NCI-H1048 (cell line): ENCODE results near the gene SERPINE2.

Source experiments
- DNase-seq: peaks from one replicate; lab custom pipeline; 2025; lab: John Stamatoyannopoulos, UW

Gene SERPINE2, protein sequence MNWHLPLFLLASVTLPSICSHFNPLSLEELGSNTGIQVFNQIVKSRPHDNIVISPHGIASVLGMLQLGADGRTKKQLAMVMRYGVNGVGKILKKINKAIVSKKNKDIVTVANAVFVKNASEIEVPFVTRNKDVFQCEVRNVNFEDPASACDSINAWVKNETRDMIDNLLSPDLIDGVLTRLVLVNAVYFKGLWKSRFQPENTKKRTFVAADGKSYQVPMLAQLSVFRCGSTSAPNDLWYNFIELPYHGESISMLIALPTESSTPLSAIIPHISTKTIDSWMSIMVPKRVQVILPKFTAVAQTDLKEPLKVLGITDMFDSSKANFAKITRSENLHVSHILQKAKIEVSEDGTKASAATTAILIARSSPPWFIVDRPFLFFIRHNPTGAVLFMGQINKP

DNA sequence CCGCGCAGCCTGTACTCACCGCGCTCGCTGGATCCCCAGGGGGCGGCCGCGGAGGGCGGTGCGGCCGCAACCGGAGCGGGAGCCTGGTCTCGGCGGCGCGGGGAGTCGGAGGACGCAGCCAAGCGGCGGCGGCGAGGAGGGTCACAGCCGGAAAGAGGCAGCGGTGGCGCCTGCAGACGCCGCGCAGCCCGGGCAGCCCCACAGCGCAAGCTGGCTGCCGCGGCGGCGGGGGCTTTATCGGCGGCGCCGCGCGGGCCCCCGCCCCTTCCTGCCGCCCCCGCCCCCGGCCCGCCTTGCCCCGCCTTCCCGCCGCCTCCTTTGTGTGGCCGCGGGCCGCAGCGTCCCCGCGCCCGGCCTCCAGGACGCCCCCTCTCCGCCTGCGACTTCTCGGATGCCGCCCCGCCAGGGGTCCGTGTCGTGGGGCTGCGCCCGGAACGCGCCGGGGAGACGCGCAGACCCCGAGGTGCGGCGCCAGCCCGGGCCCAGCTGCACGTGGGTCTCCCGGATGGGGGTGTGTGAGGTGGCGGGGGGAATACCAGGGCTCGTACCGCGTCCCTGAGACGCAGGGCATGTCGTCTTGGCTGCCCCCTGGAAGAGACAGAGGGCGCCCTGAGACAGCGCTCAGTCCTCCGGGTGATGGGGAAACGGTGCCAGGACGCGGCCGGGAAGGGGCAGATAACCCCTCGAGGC is at the start of gene SERPINE2:
Gene SERPINE2, minus strand, starts transcription at position 207 of the 690 bp plus-strand sequence. CDS start 37,386 bp downstream, outside the sequence.
- no peak for DNase-seq

DNA sequence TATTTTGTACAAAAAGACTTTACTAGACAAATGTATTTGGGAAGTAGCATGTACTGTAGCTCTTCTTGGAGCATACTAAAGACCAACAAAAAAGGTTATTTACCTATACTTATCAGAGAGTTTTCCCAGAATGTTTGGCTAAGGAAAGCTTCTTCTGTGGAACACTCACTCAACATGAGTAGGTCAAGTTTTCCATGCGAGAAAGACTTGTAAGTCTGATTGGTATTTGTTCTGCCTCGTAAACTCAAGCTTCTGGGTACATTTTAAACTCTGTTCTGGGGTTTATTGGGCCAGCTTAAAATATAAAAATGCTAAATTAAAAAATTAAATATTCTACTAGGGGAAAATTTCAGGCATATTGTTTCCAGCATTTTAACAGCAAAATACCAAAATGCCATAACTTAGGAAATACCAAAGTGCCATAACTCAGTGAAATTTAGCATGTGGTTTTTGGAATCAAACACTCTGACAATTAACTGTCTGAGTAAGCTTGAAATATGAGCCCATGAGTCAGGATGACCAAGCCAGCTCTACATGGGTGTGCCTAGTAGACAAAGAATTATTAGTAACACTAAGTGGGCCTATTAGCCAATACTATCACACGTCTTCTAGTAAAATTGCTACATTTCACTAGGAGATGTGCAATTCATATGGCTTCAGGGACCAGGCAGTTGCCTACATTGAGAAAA is 47.3 kb upstream of the SERPINE2 start:
- DNase-seq = no peak

DNA sequence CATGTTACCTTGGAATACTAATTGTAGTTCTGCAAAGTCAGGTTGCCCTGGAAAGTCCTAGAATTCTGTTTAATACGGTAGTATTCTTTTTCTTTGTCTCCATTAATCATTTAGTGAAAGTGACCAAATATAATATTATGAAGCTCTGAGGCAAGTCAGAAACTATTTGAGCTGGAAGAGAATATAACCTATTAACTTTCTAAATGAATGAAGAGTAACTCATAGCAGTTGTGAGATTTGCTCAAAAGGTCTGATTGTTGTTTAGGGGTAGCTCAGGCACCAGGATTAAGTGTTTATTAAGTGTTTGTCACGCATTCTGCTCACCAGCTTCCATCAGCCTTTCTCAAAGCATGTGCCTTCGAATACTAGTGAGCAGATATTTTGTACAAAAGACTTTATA is 46.7 kb upstream of the SERPINE2 start:
- DNase-seq = no peak

DNA sequence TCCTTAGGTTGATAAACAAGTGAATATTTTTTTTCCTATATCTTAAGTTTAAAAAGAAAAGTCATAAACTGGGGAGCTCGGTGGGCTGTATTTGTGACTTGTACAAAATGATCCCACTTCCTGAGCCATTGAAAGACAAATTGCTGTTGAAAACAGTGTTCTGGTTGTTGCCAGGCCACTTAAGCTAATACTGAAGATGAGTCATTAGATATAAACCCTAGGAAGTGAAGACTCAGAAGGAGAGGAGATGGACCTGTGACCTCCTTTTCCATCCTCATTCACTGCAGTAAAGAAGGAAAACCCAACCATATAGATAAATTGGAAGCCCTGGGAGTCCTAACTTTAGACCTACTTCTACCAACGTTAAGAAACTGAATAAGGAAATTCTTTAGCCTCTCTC is 46.2 kb upstream of the SERPINE2 start:
- no peak for DNase-seq

DNA sequence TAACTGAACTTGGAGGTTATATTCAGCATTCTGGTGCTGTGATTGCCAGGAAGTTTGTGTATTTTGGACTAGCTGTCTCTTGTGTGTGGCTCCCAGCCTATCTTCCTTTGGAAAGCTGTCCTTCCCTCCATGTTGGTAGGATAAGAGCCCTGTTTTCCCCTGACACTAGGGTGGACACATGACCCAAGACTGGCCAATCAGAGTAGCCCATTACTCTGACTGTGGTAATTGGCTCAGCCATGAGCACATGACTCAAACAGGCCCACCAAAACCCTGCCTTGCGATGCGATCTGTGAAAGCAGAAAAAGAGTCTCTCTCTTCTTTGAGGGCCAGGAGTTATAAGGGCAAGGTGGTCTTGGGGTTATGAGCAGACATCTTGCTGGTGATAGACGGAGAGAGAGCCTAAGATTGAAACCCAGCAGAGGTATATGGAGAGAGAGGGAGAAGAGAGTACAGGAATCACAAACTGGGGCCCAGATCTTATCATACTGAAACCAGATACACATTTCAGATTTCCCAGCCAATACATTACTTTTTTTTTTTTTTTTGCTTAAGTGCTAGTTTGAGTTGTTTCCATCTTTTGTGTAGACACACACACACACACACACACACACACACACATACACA is 45.3 kb upstream of the SERPINE2 start:
- no peak for DNase-seq

DNA sequence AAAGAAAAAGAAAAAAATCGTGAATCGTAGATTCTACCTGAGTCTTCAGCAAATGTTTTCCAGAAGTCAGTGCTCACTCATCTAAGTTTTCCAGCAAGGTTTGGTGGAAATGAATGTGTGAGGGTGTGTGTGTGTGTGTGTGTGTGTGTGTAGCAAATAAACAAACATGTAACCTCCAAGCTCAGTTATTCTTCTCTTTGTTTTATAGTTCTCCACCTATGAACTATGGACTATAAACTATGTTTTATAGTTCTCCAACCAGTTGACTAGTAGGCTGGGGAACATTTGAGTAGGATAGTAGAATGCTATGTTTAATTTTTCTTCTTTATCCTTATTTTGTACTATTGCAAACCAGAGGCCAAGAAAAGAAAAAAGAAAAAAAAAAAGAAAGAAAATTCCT is 44.6 kb upstream of the SERPINE2 start:
- no peak for DNase-seq

DNA sequence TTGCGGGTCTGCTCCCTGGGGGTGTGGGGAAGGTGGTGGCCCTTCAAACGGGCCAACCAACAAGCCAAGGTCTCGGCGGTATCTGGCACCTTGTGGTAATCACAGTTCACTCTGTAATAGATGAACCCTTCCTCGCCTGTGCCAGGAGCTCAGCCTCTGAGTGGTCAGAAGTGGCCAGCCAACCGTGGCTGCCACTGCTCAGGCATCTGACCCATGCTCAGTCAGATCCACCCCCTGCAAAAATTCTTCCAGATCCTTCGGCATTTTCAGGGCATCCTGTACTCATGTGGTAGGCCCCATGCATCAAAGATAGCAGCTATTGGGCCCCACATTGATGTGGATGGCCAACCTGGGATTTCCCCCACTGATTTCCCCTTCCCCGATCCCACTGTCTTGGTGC is 39.6 kb upstream of the SERPINE2 start:
- no peak for DNase-seq

DNA sequence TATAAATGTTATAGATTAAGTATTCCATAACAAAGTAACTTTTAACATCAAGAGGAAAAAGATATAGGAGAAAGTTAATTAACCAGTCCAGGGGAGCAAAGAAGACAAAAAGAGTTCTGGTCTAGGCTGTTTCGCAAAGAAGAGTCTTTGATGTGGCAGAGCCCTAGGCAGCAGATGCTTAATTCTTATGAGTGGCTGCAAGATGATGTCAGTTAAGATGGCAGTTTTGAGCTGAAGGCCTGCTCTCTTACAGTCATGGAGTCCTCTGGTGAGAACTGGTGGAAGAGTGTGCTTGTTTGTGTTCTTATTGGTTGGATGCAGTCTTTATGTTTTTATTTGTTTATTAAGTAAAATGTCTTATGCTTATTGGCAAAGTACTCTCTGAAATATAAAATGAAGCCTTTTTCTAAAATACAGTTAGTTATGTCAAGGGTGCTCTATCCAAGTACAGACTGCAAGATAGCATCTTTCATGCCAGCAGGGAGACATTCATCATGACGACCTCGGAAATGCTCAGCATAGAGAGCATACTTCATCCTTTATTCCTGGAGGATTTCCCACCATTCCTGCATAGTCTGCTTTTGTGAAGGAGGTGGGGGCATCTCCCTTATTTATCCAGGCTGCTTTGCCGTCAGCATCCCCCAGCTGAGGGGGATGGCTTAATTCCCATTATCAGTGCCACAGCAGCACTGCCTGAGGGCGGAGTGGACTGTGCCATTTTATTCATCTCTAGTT is 38.9 kb upstream of the SERPINE2 start:
- no peak for DNase-seq

DNA sequence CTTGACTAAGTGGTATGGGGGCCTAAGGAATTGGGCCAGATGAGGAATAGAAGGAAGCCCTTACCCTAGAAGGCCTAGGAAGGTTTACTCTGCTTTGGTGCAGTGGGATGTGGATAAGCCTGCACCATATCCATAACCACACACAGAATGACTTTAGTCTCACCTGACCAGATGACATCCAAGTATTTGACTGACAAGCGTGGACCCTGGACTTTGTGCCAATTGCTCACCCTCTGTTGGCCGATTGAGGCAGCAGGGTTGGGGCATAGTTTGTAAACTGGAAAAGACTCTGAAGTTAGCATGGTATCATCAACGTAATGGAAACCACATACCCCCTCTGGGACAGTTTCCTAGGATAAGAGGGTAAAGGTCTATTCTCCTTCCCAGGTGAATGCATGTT is 36.5 kb upstream of the SERPINE2 start:
- DNase-seq = no peak

DNA sequence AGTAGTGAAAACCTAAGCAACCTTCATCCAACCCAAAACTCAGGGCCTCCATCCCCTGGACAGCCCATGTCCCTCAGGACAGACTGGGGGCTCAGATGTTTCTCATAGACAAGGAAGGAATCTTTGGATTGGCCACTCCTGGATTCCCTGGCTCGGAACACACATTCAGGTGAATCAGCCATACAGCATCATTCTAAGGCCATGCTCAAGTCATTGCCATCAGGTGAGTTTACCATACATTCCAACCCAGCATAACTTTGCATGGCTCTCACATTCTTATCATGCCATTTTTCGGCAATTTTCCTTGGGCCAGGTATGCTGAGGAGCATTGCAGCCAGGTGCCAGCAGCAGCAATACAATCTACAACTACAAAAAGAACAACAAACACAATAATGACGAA is 34.6 kb upstream of the SERPINE2 start:
- no peak for DNase-seq

DNA sequence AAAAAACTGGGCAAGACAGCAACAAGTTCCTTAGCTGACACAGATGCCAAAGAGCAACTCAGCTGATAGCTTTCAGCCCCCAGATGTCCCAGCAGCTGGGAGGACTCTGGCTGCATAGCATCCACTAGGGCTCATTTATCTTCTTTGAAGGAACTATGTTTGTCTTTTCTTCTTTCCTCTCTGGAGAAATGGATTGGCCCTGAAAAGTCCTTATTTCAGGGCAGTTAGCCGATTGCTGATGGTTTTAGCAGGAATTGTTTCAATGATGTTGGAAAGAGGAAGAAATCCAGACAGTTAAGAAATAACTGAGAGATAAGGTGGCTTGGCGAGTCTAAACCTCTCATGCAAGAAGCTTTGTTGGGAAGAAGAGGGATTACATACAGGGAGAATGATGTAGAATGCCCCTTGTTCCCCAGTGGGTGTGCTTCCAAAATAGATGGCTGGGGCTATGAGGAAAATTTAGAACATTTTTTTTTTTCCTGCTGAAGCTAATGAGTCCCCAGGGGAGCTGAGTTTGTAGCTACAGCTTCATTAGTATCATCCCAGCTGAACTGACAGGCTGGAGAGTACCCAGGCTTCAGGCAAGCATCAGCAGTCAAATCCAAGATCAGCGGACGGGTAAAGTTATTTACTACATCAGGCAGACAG is 33.6 kb upstream of the SERPINE2 start:
- no peak for DNase-seq

DNA sequence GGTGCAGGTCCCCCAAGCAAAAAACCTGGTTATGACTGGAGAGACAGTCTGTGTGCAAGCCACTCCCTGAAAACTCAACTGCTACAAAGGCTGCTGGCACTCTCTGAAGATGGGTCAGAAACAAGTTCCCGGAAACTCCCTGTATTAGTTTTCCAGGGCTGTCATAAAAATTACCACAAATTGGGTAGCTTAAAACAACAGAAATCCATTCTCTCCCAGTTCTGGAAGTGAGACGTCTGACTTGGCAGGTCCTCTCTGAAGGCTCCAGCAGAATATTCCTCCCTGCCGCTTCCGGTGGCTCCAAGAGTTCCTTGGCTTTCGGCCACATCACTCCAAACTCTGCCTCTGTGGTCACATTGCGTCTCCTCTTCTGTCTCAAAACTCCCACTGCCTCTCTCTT is 30.1 kb upstream of the SERPINE2 start:
- DNase-seq = no peak

DNA sequence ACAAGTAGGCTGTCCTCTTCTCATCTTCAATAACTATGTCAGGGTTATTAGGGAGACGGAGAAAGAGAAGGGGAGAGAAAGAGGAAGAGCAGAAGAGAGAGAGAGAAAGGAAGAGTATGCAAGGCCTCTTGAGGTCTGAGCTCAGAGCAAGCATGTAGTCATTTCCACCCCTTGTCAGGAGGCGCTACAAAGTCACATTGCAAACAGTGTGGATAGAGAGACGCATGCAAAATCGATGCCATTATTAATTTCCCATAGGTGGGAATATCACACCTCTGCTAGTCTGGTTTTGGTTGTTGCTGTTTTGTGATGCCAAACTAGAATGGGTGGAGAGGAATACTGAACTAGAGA is 24.2 kb upstream of the SERPINE2 start:
- DNase-seq = no peak

DNA sequence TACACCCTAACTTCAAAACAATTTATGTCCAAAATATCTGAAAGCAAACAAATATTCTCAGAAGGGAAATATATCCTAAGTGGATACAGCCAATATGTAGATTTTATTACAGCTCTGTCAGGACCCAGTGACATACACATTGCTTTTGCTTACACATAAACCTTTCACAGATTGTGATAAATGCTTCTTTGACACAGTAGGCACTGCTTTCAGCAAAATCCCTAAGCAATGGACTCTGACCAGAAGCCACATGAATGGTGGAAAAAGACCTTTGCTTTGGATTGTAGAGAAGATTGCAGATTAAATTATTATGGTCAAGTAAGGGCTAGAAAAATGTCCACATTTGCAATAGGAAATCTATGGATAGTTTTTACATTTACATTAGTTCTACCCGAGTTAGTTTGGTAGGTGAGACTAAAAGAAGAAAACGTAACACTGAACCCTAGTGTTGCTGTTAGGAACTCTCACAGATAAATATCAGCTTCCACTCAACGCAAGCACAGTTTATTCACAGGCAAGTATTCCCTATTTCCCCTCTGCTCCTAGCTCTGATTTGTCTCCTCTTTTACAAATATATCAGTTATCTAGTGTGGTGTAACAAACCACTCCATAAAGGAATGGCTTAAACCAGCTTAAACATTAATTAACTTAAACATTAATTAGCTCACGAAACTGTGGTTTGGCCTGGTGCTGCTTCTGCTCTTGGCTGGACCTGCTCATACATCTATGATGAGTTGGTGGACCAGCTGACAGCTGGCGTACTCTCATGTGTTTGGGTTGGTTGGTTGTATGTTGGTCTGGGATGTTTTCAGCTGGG is 23.6 kb upstream of the SERPINE2 start:
- DNase-seq = no peak

DNA sequence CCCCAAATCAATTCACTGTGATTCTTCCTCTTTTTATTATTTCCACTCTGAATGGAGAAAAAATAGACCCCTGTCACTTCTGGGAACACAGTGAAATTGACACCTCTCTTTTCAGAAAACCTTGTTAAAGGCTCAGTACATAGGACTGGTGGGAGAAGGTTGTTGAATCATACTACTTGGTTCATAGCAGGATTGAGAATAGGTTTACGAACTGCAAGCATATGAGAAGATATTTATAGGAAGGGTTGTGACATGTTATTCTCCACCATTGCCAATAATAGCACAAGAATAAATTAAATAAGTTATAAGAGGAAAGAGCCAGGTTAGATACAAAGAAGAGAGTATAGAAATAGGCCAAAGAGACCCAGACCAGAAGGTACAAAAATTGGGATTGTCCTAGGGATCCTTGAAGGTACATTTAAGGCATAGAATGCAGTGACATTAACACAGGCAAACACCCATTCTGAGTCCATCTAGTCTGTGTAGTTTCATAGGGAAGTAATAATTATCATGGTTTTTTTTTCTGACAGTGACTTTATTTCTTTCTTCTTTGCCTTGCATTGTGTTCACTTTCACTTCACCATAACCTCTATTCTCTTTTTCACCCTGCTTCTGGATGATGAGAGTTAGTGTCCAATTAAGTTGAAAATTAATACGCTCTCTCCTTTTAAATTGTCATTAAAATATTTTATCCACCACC is 21.8 kb upstream of the SERPINE2 start:
- DNase-seq = no peak

DNA sequence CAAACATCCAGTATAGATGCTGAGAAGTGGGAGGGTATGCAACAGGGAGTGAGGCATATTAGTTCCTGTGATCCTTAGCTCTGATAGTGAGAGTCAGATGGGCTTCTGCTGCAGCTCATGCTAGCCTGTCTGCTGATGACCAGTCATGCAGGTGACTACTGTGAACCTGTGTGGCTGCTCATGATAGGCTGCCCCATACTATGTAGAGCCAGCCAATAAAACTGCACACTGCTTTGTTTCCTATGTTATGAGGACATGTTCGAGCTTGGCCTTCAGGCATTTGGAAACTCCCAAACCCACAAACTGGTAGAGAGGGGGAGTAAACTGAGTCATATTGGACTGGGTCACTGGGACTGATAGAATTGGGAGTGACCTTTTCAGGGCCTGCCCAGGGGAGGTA is 20.1 kb upstream of the SERPINE2 start:
- no peak for DNase-seq

DNA sequence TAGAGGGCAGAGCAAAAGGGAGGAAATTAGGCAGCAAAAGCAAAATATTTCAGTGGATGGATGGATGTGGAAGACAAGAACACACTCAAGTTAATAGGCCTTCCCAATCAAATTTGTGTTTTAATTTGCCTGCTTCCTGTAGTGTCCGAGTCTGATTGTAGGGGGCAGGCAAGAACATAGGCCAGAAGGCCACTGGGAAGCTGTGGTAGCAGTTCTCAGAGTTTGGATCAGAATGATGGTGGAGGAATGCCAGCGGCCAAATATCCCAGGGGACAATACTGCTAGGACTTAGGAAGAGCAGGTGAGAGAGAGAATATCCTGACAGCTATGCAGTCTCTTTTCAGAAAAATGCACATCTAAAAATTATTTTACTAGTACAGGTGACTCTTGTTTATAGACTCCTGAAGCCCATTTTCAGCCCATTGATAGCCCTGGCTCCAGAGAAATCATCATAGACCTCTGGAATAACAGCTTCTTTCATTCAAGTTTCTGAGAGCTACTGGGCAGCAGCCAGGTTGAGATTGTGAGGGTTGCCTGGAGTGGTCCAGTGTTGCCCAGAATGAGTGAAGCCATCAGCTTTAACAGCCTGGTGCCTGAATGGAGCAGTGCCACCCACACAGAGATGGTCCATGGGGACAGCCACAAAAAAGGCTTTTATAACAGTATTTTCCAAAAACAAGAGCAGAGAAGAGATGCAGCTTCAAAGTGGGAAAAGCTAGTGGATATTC is 19.1 kb upstream of the SERPINE2 start:
- DNase-seq = no peak

DNA sequence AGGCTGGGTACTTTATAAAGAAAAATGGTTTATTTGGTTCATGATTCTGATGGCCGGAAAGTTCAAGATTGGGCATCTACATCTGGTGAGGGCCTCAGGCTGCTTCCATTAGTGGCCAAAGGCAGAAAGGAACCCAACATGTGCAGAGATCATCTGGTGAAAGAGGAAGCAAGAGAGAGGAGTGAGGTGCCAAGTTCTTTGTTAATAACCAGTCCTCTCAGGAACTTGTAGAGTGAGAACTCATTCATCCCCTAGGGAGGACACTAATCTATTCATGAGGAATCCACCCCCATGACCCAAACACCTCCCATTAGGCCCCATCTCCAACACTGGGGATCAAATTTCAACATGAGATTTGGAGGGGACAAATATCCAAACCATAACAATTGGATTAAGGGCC is 17.8 kb upstream of the SERPINE2 start:
- no peak for DNase-seq

DNA sequence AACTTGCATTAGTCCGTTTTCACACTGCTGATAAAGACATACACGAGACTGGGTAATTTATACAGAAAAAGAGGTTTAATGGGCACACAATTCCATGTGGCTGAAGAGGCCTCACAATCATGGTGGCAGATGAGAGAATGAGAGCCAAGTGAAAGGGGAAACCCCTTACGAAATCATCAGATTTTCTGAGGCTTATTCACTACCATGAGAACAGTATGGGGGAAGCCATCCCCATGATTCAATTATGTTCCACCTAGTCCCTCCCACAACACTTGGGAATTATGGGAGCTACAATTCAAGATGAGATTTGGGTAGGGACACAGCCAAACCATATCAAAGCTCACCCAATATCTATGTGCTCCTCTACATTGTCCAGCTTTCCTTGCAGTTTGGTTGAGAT is 16.0 kb upstream of the SERPINE2 start:
- no peak for DNase-seq
